Nucleus accumbens (tissue), 56 donors: ENCODE results near the gene OR10J1.

ENCODE experiments used
- DNase-seq, 56 donors: peaks; one replicate each; lab custom pipeline; 2025; lab: John Stamatoyannopoulos, UW

The OR10J1 gene

DNA sequence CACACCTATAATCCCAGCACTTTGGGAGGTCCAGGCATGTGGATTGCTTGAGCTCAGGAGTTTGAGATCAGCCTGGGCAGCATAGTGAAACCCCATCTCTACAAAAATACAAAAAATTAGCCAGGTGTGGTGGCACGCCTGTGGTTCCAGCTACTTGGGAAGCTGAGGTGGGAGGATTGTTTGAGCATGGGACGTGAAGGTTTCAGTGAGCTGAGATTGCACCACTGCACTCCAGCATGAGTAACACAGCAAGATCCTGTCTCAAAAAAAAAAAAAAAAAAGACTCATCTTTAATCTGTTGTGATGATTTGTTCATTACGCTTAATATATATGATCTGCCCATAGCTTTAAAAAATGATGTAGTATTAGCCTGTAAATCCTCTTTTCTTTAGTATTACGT is 44.0 kb downstream of the OR10J1 start:
- DNase-seq, result no peak
